Right atrium auricular region (tissue), 2 donors: ENCODE data around the gene SEC22A. TPM values are rescaled to one million over a fixed set of nuclear protein-coding genes. Genes with fewer than 3 reads are reported as not detected.
"Not testable (repeated sequence)": the region's sequence is repeated elsewhere in the genome, so short reads cannot be mapped to it uniquely, and the experiment has no call there.

Source experiments
- DNase-seq: peaks from one replicate; pipeline ENCODE4 v3.0.0-alpha.2; 2019; ENCODE audit warnings: low spot score
- H3K27ac ChIP-seq, 2 donors: fragments of 200-600 bp; sonication (generic); 1 replicate in 1 of 2; 2 replicates in 1 of 2; pipeline ENCODE4 v1.5.1; 2016 to 2019
- H3K27me3 ChIP-seq, 2 donors: fragments of 200-600 bp; sonication (generic); one replicate each; pipeline versions ENCODE4 v1.5.1 to v1.6.0; 2017 to 2019
- H3K36me3 ChIP-seq: fragments of 200-600 bp; sonication (generic); one replicate; pipeline ENCODE4 v1.5.1; 2016
- H3K4me1 ChIP-seq, 2 donors: fragments of 200-600 bp; sonication (generic); one replicate each; pipeline versions ENCODE4 v1.5.1 to v1.6.0; 2017 to 2019
- H3K4me3 ChIP-seq, 2 donors: fragments of 200-600 bp; sonication (generic); 1 replicate in 1 of 2; 2 replicates in 1 of 2; pipeline ENCODE4 v1.5.1; 2017 to 2019; ENCODE audit warnings: mild to moderate bottlenecking in 1 of 2, moderate library complexity in 1 of 2
- H3K9me3 ChIP-seq, 2 donors: fragments of 200-600 bp; sonication (generic); one replicate each; pipeline ENCODE4 v1.5.1; 2019
- total RNA-seq, 2 donors: library from RNA; depleted of rRNA; stranded (reverse); fragments of >200 nt; gene quantifications; one replicate each; pipeline ENCODE4 v1.1.0, GENCODE V29; 2016
- TF ChIP-seq, protein P1 (sequence below), 2 donors: fragments of 200-600 bp; sonication (generic); IDR thresholded peaks; one replicate each; pipeline ENCODE4 v1.5.1; 2019; ENCODE audit warnings: antibody characterized with exemption in 2 of 2

The SEC22A gene
- total RNA-seq, 2 donors from 2014 or later = 13.7 to 24.2 TPM

- TF ChIP-seq, protein P1, sequence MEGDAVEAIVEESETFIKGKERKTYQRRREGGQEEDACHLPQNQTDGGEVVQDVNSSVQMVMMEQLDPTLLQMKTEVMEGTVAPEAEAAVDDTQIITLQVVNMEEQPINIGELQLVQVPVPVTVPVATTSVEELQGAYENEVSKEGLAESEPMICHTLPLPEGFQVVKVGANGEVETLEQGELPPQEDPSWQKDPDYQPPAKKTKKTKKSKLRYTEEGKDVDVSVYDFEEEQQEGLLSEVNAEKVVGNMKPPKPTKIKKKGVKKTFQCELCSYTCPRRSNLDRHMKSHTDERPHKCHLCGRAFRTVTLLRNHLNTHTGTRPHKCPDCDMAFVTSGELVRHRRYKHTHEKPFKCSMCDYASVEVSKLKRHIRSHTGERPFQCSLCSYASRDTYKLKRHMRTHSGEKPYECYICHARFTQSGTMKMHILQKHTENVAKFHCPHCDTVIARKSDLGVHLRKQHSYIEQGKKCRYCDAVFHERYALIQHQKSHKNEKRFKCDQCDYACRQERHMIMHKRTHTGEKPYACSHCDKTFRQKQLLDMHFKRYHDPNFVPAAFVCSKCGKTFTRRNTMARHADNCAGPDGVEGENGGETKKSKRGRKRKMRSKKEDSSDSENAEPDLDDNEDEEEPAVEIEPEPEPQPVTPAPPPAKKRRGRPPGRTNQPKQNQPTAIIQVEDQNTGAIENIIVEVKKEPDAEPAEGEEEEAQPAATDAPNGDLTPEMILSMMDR (IDR thresholded peaks at IDR 0.05) = no peak
- H3K36me3 ChIP-seq = peaks cover 7% of the 10 kb centered on the region
- no peaks in the 10 kb centered on the region for H3K27me3 ChIP-seq
- no peaks in the 10 kb centered on the region for H3K9me3 ChIP-seq
- no peaks in the 10 kb centered on the region for H3K4me1 ChIP-seq
- no peak for DNase-seq
- no peak overlapping the region for H3K4me3 ChIP-seq
- no peak overlapping the region for H3K27ac ChIP-seq
Measured at GRCh38 chr3:123236902-123237301, 35.2 kb downstream of the SEC22A start.

- not testable (repeated sequence) for H3K27me3 ChIP-seq, DNase-seq, H3K4me3 ChIP-seq, H3K27ac ChIP-seq, H3K36me3 ChIP-seq, H3K9me3 ChIP-seq, H3K4me1 ChIP-seq
Measured at GRCh38 chr3:123239186-123239585, 37.4 kb downstream of the SEC22A start.

DNA sequence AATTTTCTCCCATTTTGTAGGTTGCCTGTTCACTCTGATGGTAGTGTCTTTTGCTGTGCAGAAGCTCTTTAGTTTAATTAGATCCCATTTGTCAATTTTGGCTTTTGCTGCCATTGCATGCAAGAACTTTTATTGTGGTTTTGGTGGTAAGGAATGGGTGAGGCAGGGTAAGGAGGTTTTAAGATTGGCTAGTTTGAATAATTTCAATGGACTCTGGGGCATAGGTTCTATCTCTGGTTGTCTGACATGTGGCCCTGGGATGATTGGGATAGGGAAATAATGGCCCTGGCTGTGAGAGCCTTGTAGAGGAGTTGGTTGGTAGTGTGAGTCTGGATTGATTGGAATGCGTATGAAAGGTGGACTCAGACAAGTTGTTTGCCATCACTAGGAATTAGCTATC lies 38.0 kb downstream of the SEC22A start:
- H3K4me1 ChIP-seq = no peaks in the 10 kb centered on the region
- no peak overlapping the region for H3K4me3 ChIP-seq
- no peak overlapping the region for H3K27ac ChIP-seq
- no peaks in the 10 kb centered on the region for H3K36me3 ChIP-seq
- no peaks in the 10 kb centered on the region for H3K9me3 ChIP-seq
- H3K27me3 ChIP-seq = no peaks in the 10 kb centered on the region
- DNase-seq = no peak
- TF ChIP-seq, protein P1 (IDR thresholded peaks at IDR 0.05) = no peak

- H3K9me3 ChIP-seq = no peaks in the 10 kb centered on the region
- no peak for DNase-seq
- H3K27me3 ChIP-seq = no peaks in the 10 kb centered on the region
- H3K4me3 ChIP-seq = no peak overlapping the region
- peaks cover 3% of the 10 kb centered on the region for H3K36me3 ChIP-seq
- peaks cover 0 to 16% of the 10 kb centered on the region in 2 donors for H3K4me1 ChIP-seq
- TF ChIP-seq, protein P1 (IDR thresholded peaks at IDR 0.05) = no peak
- H3K27ac ChIP-seq = no peak overlapping the region
Measured at GRCh38 chr3:123244128-123244527, 42.4 kb downstream of the SEC22A start.

DNA sequence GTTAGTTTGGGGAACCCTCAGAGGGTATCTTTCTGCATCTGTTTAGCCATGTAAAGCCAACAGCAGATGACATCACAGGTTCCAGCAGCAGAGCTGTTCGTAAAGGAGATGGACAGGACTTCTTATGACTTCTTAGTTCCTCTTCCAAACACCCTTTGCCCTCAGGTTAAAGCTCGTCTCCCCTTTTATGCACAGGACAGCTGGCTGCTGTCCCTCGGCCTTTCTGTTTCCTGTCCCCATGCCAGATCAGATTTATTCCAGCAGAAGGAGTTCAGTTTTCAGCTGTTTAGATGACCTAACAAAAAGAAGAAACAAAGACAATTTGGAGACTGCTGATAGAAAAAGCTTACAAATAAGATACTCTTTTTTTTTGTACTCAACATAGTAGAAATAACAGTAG lies 45.1 kb downstream of the SEC22A start:
- TF ChIP-seq, protein P1 (IDR thresholded peaks at IDR 0.05) = no peak
- DNase-seq = no peak
- H3K27ac ChIP-seq = no peak overlapping the region
- H3K36me3 ChIP-seq = peaks cover 5% of the 10 kb centered on the region
- no peaks in the 10 kb centered on the region for H3K27me3 ChIP-seq
- peaks cover 0 to 16% of the 10 kb centered on the region in 2 donors for H3K4me1 ChIP-seq
- no peaks in the 10 kb centered on the region for H3K9me3 ChIP-seq
- no peak overlapping the region for H3K4me3 ChIP-seq

- H3K27me3 ChIP-seq = no peaks in the 10 kb centered on the region
- H3K36me3 ChIP-seq = no peaks in the 10 kb centered on the region
- TF ChIP-seq, protein P1 (IDR thresholded peaks at IDR 0.05) = no peak
- H3K27ac ChIP-seq = no peak overlapping the region
- no peak for DNase-seq
- no peak overlapping the region for H3K4me3 ChIP-seq
- H3K4me1 ChIP-seq = no peaks in the 10 kb centered on the region
- H3K9me3 ChIP-seq = no peaks in the 10 kb centered on the region
Measured at GRCh38 chr3:123256256-123256655, 54.5 kb downstream of the SEC22A start.
